Embryonic facial prominence (tissue), 1 donor: ENCODE results near the gene RASGRP2.

ENCODE experiments used
- DNase-seq: peaks from one replicate; pipeline ENCODE4 v3.0.0-alpha.2; 2016; ENCODE audit errors: extremely low spot score

RASGRP2 gene

DNA sequence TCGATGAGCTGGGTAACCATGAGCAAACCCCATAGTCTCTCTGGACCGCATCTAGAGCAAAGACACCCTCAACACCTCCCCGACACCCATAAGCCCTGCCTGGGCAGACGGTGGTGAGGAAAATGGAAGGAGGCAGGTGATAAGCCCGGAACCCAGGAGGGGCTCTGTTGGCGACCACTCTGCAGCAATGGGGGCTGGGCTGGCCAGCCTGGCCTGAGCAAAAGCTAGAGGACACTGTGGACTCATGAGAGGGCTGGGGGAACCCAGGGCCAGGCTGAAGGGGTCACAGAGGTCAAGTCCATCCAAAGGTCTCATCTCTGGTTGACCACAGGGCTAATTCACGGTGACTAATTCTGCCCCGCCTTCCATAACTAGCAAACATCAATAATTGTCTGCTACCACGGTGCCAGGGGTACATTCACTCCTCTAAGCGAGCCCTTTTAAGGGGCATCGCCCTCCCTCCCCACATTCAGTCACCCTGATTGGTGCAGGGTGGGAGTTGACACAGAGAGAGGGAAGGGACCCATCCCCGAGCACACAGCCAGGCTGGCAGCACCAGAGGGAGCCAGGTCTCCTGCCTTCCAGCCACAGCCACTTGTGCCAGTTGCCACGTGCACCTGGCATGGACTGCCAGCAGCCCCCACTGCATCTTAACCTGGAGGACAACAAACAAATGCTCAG, 11.9 kb upstream of the RASGRP2 start:
- no peak for DNase-seq

DNA sequence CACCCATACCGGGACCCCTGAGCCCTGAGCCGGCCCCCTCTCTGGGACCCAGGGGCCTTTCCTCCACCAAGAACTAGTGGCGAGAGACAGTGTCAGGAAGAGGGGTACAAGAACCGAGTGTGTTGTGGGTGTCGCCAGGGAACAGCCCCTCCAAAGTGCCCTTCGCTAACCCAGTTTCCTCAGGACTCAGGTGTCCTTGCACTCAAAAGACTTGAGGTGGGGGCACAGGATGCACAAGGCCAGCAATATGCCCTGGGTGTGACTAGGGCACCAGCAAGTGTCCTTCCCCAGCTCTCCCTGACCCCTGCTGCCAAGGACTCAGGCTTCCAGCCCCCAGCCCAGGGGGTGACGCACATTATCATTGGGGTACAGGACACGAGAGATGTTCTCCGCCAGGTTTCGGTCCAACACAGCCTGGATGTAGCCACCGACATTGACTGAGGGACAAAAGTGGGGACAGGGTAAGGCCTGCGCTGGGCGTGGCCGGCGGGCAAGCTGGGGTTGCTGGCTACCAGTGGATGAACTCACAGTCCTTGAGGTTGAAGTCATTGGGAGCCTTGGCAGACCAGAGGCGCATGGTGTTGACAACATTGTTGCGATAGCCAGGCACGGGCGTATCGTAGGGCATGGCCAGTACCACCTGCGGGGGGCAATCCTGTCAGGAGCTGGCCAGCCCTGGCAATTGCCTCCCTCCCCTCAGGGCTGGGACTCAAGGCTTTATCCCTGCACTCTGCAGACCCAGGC, 11.1 kb upstream of the RASGRP2 start:
- no peak for DNase-seq

DNA sequence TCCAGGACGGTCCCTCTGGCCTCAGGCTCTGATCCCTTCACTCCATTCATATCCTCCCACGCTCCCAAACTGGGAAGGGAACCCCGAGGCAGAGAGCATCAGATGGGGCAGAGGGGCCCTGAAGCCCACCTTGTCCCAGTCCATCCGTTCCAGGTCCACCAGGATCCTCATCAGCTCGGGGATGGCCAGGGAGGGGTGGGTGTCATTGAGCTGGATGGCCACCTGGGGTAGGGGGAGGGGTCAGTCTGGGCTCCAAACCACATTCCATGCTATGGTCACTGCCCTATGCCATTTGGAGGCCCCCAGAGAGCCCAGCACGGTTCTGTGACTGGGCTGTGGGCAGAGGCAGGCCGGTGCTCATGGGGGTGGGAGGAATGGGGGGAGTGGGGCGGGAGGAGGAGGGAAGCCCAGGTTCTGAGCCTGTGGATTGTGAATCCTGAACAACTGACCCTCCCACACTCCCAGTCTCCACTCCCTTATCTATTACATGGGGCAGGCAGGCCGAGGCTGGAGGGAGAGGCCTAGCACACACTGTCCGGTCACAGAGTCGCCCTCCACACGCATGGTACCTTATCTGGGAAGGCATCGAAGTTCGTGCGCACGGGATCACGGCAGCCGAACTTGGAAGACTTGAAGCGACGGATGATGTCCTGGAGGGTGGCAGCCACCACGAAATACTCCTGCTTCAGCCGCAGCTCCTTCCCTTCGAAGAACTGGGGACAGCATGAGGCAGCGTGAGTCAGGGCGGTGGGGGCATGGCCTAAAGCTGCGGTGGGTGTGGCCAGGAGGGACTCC, 10.4 kb upstream of the RASGRP2 start:
- DNase-seq: no peak

DNA sequence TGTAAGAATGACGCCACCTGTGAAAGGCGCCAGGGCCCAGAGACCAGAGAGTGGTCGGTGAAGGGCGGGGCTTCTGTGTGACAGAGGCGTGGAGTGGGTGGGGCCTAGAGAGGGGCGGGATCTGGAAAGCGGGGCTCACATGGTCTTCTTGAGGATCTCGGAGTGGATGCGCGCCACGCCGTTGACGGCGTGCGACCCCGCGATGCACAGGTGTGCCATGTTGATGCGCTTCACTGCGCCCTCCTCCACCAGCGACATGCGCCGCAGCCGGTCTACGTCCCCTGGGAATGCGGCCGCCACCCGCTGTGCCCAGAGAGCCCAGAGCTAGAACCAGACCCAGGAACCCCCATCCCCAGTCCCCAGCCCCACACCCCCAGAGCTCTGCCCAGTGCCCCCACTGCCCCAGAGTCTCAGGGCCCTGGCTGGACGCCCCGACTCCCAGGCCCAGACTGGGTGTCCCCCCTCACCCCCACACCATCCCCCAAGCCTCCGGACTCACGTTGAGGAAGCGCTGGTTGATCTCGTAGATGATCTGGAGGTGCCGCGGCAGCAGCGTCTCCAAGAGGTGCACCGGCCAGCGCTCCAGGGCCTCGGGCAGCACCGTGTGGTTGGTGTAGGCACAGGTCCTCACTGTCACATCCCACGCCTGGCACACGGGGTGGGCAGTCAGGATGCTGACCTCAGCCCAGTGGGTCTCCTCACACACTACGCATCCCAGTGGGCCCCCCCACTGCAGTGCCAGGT, 9.6 kb upstream of the RASGRP2 start:
- no peak for DNase-seq

DNA sequence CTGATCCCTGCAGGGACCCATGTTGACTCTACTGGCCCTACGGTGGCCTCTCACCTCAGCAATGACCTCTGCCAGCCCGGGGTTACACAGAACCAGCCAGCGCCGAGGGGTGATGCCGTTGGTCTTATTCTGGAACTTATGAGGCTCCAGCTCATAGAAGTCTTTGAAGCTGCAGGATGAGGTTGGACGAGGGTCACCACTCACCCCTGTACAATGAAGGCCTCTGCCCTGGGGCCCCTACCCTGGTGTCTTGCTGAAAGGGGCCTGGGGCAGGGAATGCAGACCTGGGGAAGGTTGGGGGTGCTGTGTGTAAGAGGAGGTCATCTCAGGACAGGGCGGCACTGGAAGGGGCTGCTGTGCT, 9.1 kb upstream of the RASGRP2 start:
- no peak for DNase-seq

DNA sequence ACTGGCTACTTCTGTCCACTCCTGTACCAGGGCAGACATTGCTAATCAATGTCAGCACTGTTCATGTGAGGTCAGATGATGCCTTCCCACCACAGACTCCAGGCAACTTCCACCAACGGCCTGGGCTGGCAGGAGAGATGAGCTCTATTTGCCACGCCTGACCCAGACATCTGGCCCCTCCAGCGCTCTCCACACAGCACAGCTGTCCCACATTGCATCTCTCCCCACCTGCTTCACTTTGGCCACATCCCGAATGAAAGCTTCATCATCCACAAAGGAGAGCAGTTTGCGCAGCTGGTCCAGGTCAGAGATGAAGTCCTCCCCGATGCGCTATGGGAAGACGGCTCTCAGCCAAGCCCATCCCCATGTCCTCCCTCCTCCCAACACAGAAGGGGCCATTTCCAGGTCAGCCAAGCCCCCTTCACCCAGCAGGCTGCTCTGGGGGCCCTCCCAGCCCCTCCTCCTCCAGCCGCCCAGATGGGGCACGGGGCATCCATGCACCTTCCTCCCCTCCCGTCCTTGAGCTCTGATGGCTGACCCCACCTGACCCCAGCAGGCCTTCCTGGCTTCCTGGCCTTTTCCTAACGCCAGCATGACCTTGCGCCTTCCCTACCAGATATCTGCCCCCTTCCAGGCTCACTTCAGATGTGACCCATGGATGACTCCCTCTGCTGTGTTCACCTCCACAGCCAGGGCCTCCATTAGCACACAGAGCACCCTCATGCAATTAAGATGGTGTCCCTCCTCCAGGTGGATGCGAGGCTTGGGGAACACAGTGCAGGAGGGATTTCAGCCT, 8.4 kb upstream of the RASGRP2 start:
- DNase-seq: no peak

DNA sequence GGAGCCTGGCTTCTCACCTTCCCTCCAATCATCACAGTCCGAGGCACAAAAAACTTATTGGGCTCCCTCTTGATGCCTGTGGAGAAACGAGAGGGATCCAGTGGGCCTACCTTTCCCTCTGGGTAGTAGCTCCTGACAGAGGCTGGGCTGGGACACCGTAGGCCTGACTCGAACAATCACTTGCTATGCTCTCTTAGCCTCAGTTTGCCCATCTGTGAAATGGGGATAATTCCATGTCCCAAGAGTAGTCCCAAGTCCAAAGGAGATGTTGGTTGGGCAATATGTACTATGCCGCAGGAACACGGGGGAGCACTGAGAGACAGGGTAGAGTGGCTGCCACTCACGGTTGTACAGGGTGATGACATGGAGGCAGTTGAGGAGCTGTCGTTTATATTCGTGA, 7.6 kb upstream of the RASGRP2 start:
- no peak for DNase-seq

DNA sequence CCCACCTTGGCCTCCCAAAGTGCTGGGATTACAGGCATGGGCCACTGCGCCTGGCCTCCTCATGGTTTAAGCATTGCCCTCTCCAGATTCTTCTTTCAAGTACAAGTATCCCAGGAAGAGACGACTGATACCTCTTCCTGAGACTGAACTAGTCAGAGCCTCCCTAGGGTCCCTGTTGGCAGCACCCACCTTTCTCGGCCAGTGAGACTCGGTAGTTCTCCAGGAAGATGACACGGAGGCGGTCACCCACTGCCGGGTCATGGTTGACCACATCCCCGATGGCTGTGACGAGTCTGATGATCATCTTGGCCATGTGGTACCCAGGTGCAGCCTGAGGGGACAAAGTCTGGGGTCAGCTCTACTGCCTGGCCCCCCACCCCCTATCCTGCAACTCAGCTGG, 7.2 kb upstream of the RASGRP2 start:
- no peak for DNase-seq

DNA sequence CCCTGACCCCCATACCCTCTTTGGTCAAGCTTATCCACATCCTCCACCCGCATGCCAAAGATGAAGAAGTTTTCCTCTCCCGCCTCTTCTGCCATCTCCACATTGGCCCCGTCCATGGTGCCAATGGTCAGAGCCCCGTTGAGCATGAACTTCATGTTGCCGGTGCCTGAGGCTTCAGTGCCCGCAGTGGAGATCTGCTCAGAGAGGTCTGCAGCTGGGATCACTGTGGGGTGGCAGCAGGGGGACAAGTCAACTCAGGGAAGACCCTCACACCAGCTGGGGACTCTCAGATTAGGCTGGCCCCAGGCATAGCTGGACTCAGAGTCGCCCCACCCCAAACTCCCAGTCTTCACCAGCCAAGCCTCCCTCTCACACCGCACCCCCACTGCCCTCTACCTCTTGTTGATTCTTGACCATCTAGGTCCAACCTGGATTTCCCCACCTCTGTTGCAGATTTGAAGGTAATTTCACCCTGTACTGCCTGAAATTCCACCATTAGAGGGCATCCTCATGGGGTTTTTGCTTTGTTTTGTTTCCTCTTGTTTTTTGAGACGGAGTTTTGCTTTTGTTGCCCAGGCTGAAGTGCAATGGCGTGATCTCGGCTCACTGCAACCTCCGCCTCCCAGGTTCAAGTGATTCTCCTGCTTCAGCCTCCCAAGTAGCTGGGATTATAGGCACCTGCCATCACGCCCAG, 6.6 kb upstream of the RASGRP2 start:
- no peak for DNase-seq

DNA sequence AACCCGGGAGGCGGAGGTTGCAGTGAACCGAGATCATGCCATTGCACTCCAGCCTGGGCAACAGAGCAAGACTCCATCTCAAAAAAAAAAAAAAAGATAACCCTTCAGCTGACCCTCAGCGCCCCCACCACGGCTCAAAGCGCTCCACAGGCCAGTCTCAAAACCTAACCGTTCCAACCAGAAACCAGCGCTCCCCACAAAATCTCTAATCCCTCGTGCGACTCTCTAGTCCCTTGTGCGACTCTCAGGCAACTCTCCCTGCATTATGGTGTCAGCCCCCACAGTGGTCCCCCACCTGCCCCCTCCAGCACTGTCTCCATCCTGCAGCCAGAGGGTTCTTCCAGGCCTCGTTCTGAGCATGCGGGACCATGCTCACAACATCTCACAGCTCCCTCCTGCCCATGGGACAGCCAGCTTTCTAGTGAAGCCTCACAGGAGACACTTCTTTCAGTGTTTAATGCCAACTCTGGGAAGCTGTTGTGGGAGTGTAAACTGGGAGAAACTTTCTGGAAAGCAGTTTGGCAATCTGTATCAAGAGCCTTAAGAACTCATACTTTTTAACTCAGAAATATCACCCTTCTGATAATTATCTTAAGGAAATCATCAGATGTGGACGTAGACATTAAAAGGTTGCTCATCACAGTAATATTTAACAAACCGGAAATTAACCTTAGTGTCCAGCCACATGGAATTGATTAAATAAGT, 4.2 kb upstream of the RASGRP2 start:
- DNase-seq: no peak

DNA sequence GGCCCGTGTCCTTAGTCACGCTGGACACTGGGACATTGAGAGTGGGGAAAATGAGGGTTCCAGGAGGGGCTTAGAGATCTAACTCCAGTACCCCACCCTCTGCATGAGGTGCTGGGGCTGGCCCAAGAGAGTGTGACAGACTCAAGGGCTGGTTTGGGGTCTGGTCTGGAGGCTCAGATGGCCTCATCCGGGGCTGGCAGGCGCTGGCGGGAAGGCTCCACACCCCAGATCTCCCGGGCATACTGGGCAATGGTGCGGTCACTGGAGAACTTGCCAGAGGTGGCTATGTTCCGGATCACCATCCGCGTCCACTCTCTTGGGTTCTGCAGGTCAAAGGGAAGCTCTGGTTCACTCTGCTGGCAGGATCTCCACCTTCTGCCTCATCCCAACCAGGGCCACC, 2.5 kb upstream of the RASGRP2 start:
- no peak for DNase-seq

DNA sequence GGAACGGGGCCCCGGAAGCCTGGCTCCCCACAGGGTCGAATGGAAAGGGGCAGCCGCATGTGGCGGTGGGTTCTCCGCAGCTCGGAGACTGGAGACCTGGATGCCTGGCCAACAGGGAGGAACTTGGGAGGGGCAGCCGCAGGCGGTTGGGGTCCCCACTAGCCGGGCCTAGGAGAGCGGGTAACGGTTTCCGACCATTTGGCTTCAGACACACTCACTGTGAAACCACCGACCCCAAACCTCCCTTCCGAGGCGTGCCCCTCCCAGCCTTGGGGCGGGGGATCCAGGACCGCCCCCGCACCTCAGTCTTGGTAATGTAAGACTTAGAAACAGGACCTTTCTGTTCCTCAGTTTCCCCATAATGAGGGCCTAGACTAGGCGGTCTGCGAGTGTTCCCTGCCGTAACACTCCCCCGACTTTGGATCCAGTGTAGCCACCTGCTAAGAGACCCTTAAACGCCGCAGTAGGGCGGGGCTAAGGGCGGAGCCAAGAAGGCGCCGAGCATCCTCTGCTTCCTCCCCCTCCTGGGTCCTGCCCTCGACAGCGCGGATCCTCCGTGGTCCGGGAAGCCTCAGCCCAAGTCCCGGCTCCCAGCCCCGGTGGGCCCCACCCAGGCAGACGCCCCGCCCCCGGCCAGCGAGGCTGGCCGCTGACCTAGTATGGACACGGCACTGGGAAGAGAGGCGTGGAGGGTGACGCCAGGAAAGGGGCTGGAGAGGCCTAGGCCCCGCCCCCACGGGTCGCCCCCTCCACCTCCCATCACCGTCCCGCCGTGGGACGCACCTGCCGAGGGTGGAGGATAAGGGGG, 1.8 kb upstream of the RASGRP2 start:
- no peak for DNase-seq

DNA sequence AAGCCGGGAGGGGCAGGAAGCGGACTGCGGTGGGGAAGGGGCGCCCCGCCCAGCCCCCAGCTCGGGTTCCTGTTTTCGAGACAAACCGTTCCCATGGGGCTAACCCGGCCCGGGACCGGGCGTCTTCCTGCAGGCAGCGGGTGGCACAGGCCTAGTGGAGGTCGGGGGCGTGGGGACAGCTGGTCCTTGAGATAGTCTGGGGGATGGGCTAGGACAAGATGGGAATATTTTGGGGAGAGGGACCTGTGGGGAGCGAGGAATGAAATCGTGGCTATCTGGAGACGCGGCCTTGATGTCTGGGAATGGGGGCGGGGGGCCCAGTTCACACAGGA, 1.2 kb upstream of the RASGRP2 start:
- DNase-seq: no peak

DNA sequence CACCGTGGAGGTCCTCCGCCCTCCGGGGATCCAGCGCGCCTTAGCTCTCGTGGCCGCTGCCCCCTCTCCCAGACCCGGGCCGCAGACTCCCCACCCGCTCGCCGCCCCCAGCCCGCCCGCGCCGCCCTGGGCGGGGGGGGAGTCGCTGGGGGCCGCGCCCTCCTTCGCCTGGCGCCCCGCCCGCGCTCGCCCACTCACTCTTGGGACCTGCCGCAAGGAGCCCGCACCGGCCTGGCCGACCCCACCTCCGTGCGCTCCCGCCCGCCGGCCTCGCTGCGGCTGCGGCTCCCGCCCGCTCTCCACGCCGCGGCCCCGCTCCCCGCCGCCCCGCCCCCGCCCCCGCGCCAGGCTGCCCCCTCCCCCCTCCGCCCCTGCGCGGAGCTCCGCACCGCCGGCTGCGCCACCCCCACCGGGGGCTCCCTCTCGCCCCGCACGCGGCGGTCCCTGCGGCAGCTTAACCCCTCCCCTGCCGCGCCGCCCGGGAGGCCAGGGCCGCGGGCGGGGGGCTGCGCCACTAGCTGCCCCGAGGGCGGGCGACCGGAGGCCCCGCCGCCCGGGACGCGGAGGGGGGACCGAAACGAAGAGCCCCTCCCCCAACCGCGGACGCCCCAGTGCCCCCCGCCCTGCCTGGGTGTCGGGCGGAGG, 724 bp upstream of the RASGRP2 start:
- no peak for DNase-seq

DNA sequence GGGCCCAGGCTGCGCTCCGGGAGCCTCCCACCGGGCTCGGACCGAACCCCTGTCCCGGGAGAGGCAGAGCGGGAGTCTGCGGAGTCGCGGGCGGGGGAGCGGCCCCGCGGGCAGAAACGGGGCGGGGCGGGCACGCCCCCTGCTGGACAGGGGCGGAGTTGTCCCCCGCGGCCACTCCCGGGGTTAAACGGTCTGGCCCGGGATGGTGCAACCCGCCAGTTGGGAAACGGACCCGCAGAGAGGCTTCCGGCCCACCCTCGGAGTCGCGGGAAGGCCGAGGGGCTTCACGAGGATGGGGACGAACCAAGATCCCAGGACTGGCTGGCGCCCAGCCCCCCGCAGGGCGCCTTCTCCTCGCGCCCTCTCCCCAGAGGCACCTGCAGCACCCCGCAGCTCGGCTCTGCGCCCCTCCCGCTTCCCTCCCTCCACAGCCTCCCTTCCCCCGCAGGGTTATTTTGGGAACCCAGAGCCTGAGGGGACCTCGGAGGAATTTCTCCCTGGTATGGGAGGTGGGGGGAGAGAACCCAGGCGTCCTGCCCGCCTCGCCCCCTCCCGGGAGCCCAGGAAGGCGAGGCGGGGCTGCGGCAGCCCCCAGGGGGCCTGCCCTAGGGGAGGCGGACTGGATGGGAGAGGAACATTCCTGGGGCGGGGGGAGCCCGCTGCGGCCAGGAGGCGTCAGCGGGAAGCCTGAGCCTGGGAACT, 902 bp downstream of the RASGRP2 start:
- DNase-seq: no peak

DNA sequence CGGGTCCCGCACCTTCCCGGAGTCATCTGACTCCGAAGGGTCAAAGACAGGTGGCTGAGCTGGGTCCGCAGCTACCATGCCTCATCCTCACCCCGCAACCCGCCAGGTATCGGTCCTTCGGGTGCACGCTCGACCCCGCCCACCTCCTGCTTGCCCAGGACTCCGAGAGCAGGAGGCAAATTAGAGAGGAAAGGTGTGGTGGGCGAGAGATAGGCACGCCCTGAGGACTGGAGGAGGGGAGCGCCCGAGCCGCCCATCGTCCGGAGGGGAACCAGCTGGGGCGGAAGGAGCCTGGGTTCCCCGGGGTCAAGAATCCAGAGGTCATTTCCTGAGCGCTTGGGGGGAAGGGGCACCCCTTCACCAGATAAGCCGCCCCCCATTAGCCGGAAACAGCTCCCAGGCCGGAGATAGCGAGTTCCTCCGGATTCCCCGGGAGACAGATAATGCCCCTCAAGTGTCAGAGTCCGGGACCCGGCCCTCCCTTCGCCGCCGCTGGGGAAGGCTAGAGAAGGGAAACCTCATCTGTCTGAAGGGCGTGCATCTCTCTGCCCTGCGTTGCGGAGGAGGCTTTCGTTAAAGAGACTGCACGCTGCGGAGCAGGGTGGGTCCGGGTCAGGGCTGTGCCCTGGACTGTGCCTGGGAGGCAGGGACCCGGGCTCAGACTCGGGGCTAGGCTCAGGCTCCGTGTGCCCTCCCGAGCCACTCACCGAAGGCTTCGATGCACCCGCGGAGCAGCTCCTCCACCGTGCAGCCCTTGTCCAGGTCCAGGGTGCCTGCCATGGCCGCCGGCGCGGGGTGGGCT, 1.7 kb downstream of the RASGRP2 start:
- DNase-seq: no peak

DNA sequence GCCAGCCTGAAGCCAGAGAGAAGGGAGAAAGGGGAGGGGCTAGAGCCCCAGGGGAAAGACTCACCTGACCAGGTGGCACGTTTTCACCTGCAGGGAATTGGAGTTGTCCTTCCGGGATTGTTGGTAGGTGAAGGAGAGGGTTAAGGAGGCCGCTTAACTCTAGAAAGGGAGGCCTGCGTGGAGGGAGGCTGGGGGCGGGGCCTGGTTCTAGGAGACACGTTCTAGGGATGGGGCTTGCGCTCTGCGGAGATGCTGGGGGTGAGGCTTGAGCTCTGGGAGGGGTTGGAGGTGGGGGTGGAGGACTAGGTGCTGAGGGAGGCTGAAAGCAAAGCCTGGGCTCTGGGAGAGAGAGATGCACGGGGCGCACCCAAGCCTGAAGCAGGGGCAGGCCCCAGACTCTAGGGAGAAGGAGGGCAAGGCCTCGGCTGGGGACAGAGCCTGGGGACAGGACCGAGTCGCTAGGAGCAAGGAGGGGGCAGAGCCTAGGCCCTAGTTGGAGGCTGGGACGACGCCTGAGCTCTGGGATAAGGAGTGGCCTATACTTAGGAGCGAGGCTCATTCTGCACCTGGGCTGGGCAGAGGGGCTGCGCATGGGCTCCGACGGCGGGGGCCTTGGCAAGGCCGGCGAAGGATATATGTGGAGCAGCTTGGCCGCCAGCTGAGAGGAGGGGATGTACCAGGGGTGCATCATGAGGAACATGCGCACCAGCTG, 2.4 kb downstream of the RASGRP2 start:
- no peak for DNase-seq
